Activated CD8-positive, alpha-beta T cell treated with anti-CD3 and anti-CD28 coated beads for 36 hours (primary cell): ENCODE measurements around the gene FBN3. TPM values are rescaled to one million over a fixed set of nuclear protein-coding genes. Genes with fewer than 3 reads are reported as not detected.
"Not testable (repeated sequence)": the region's sequence is repeated elsewhere in the genome, so short reads cannot be mapped to it uniquely, and the experiment has no call there.

ENCODE experiments used
- ATAC-seq: fragments of 200-7000 bp; cut with Tn5 transposase; one replicate; pipeline ENCODE4 v1.10.0; 2021; ENCODE audit warnings: mild to moderate bottlenecking, moderate library complexity
- CTCF ChIA-PET: fragments of 350-600 bp; sonication (Branson Sonifier 250); formaldehyde crosslinking; loops from one replicate; lab custom pipeline; 2021; ENCODE audit warnings: antibody characterized with exemption; lab: Charles Lee
- POLR2A ChIA-PET: fragments of 350-600 bp; sonication (Branson Sonifier 250); formaldehyde crosslinking; loops from one replicate; lab custom pipeline; 2021; ENCODE audit warnings: antibody characterized with exemption; lab: Charles Lee
- DNase-seq: peaks from one replicate; pipeline ENCODE4 v3.0.0-alpha.2; 2020
- H3K27ac Mint-ChIP-seq: one replicate; pipeline ENCODE4 v1.8.0; 2021; ENCODE audit warnings: mild to moderate bottlenecking, mixed read lengths
- H3K27me3 Mint-ChIP-seq: one replicate; pipeline ENCODE4 v1.8.0; 2021; ENCODE audit warnings: mixed read lengths
- H3K36me3 Mint-ChIP-seq: one replicate; pipeline ENCODE4 v1.8.0; 2021; ENCODE audit warnings: low read depth, mixed read lengths
- H3K4me1 Mint-ChIP-seq: one replicate; pipeline ENCODE4 v1.8.0; 2021; ENCODE audit warnings: low read depth, mixed read lengths
- H3K4me3 Mint-ChIP-seq: one replicate; pipeline ENCODE4 v1.8.0; 2021; ENCODE audit warnings: mild to moderate bottlenecking, moderate library complexity, mixed read lengths
- H3K9me3 Mint-ChIP-seq: one replicate; pipeline ENCODE4 v1.8.0; 2021; ENCODE audit warnings: mixed read lengths
- CTCF ChIP-seq: fragments of 200-600 bp; IDR thresholded peaks from one replicate; pipeline ENCODE4 v1.8.0; 2022; ENCODE audit warnings: antibody characterized with exemption, mild to moderate bottlenecking
- intact Hi-C: fragments of 100-400 bp; cut with micrococcal nuclease; formaldehyde crosslinking; loops from one replicate; pipeline ENCODE4 v1.10.0; 2022
- total RNA-seq, 2 experiments: library from RNA; stranded (reverse); gene quantifications; one replicate each; pipeline ENCODE4 v1.2.3, GENCODE V29; 2021

Gene FBN3
- total RNA-seq, 2 experiments from 2014 or later, result 0.02 TPM; not detected in 1

GRCh38 chr19:8105471-8105870 lies 43.9 kb downstream of the FBN3 start:
- Mint-ChIP-seq H3K27ac (no peak overlapping the region), H3K36me3 (no peaks in the 10 kb centered on the region), H3K4me1 (no peaks in the 10 kb centered on the region), H3K27me3 (peaks cover 6% of the 10 kb centered on the region), H3K9me3 (no peaks in the 10 kb centered on the region), H3K4me3 (no peak overlapping the region)
- ATAC-seq (no peak), DNase-seq (no peak)
- CTCF ChIA-PET, result no interaction called here
- no peak for TF ChIP-seq CTCF
- intact Hi-C loops, result no loop called here
- POLR2A ChIA-PET, result interaction anchor here (0.7 kb wide), 1 partner anchor 81 kb away, joined by 5 read pairs; no protein-coding TSS in a partner anchor

DNA sequence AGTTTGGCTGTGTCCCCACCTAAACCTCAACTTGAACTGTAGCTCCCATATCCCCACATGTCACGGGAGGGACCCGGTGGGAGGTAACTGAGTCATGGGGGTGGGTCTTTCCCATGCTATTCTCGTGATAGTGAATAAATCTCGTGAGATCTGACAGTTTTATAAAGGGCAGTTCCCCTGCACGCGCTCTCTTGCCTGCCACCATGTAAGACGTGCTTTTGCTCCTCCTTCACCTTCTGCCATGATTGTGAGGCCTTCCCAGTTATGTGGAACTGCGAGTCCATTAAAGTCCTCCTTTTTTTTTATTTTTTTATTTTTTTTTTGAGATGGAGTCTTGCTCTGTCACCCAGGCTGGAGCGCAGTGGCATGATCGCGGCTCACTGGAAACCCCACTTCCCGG lies 47.5 kb downstream of the FBN3 start:
- H3K27ac Mint-ChIP-seq, intact Hi-C loops, H3K27me3 Mint-ChIP-seq, H3K4me3 Mint-ChIP-seq, H3K9me3 Mint-ChIP-seq, ATAC-seq, DNase-seq, H3K36me3 Mint-ChIP-seq, POLR2A ChIA-PET, H3K4me1 Mint-ChIP-seq: not testable (repeated sequence)
- CTCF ChIA-PET, result interaction anchor here (0.9 kb wide), 1 partner anchor 99 kb away, joined by 3 read pairs; no protein-coding TSS in a partner anchor

GRCh38 chr19:8101311-8101710 lies 48.1 kb downstream of the FBN3 start:
- no peak overlapping the region for H3K4me3 Mint-ChIP-seq
- no peak for TF ChIP-seq CTCF
- H3K4me1 Mint-ChIP-seq, result no peaks in the 10 kb centered on the region
- ATAC-seq, result no peak
- intact Hi-C loops, result no loop called here
- POLR2A ChIA-PET, result no interaction called here
- DNase-seq, result no peak
- peaks cover 2% of the 10 kb centered on the region for H3K27me3 Mint-ChIP-seq
- no peak overlapping the region for H3K27ac Mint-ChIP-seq
- peaks cover 3% of the 10 kb centered on the region for H3K36me3 Mint-ChIP-seq
- CTCF ChIA-PET, result interaction anchor here (0.9 kb wide), 1 partner anchor 99 kb away, joined by 3 read pairs; no protein-coding TSS in a partner anchor
- peaks cover 6% of the 10 kb centered on the region for H3K9me3 Mint-ChIP-seq

DNA sequence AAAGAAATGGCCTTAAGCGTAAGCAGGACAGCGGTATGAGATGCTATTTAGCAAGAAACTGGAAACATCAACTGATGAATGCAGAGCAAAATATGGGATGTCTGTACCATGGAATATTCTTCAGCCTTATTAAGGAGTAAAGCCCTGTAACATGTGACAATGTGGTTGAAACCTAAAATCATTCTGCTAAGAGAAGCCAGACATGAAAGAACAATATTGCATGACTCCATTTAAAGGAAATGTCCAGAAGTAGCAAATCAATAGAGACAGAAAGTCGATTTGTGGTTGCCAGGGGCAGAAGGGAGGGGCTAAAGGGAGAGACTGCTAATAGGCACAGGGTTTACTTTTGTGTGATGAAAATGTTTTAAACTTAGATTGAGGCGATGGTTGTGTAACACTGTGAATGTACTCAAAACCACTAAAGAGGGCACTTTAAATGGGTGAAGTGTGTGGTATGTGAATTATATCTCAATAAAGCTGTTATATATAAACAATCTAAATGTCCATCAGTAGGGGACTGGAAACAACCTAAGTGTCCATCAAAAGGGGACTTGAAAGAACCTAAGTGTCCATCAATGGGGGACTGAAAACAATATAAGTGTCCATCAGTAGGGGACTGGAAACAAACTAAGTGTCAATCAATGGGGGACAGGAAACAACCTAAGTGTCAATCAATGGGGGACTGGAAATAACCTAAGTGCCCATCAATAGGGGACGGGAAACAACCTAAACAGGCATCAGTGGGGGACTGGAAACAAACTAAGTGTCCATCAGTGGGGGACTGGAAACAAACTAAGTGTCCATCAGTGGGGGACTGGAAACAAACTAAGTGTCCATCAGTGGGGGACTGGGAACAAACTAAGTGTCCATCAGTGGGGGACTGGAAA lies 51.5 kb downstream of the FBN3 start:
- TF ChIP-seq CTCF, result no peak
- intact Hi-C loops, result no loop called here
- H3K36me3 Mint-ChIP-seq, result peaks cover 3% of the 10 kb centered on the region
- H3K9me3 Mint-ChIP-seq, result peaks cover 25% of the 10 kb centered on the region
- peaks cover 2% of the 10 kb centered on the region for H3K27me3 Mint-ChIP-seq
- H3K27ac Mint-ChIP-seq, result no peak overlapping the region
- no peak overlapping the region for H3K4me3 Mint-ChIP-seq
- no peaks in the 10 kb centered on the region for H3K4me1 Mint-ChIP-seq
- ChIA-PET POLR2A (no interaction called here), CTCF (no interaction called here)
- DNase-seq, result no peak
- ATAC-seq, result no peak

GRCh38 chr19:8097198-8097597 lies 52.2 kb downstream of the FBN3 start:
- ATAC-seq (no peak), DNase-seq (no peak)
- Mint-ChIP-seq H3K4me3 (no peak overlapping the region), H3K27me3 (peaks cover 2% of the 10 kb centered on the region), H3K27ac (no peak overlapping the region), H3K36me3 (peaks cover 3% of the 10 kb centered on the region), H3K9me3 (peaks cover 25% of the 10 kb centered on the region), H3K4me1 (no peaks in the 10 kb centered on the region)
- no peak for TF ChIP-seq CTCF
- ChIA-PET POLR2A (no interaction called here), CTCF (no interaction called here)
- intact Hi-C loops, result no loop called here
